ENCODE measurements around the gene MOB3B.

Gene MOB3B

DNA sequence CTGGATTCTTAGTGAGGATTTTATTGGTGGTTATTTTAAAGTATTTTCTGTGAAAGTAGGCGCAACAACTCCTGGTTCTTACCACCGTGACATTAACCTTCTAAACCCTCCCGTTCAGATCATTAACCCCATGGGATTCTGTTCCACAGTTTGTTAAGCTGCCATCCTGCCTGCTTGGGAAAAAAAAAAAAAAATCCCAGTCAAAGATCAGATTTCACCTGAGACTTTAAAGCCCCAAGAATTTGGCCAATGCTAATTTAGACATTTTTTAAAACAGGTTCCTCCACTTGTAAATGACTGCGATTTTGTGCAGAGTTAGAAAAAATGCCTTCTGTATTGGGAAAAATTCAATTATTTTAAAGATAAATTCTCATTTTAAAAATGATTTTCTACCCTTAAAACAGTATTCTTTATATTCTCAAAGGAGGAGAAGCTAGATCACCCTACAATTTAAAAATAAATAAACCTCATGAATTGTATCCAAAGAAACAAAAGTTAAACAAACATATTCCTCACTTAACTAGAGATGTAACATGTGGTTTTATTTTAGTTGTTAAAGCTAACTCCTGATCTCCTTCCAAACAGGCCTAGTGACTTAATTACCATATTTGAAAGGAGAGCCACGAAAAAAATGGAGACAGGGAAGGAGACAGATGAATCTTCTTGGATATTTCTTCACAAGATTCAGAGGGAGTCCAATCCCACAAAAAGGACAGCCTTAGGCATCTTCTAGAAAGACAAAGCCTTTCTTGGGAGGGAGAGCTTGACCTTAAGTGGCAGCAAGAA is 98.7 kb downstream of the MOB3B start:
- POLR2A ChIA-PET = no interaction called here
- TF ChIP-seq, protein P1, sequence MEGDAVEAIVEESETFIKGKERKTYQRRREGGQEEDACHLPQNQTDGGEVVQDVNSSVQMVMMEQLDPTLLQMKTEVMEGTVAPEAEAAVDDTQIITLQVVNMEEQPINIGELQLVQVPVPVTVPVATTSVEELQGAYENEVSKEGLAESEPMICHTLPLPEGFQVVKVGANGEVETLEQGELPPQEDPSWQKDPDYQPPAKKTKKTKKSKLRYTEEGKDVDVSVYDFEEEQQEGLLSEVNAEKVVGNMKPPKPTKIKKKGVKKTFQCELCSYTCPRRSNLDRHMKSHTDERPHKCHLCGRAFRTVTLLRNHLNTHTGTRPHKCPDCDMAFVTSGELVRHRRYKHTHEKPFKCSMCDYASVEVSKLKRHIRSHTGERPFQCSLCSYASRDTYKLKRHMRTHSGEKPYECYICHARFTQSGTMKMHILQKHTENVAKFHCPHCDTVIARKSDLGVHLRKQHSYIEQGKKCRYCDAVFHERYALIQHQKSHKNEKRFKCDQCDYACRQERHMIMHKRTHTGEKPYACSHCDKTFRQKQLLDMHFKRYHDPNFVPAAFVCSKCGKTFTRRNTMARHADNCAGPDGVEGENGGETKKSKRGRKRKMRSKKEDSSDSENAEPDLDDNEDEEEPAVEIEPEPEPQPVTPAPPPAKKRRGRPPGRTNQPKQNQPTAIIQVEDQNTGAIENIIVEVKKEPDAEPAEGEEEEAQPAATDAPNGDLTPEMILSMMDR (IDR thresholded peaks at IDR 0.05; ENCODE audit: insufficient read depth, low read length, missing control alignments) = no peak
- H3K4me3 ChIP-seq (ENCODE audit: low read depth, low read length) = no peak overlapping the region
- no peak for DNase-seq (ENCODE audit: low read depth, low spot score)
- CTCF ChIA-PET = no interaction called here

DNA sequence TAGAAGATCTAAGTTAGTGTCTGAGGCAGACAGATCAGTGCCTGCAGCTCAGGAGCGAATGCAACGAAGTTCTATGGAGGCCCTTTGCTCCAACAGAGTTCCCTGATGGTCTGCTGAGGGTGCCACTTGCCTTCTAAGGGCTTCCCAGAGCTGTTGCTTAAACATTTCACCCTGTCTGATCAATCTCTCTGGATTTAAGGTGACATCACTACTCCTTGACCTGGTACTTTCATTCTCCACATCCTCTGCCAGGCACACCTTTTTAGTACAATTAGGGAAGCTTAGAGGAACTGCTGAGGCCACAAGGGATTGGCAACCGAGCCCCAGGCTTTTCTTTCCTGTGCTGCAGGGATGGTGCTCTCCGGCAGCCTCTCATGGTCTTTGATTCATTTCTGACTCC is 99.7 kb downstream of the MOB3B start:
- POLR2A ChIA-PET = no interaction called here

DNA sequence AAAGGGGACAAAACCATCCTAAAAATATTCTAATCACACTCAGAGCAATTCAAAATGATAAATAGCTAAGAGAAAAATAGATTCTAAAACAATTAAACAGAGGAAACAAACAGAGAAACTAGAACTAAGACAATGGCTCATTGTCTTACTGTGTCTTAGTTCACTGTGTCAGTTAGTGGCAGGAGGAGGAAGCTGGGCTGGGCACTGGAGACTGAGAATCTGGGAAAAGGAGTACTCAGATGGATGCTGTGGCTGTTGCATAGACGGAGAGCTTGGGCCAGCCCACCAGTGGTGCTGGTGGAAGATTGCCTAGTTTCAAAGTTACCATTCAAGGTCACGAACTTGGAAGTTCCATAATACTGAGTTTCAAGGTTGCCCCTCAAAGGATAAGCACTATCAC is 100.2 kb downstream of the MOB3B start:
- TF ChIP-seq, protein P1 (IDR thresholded peaks at IDR 0.05; ENCODE audit: insufficient read depth, low read length, missing control alignments) = no peak
- no peak overlapping the region for H3K4me3 ChIP-seq (ENCODE audit: low read depth, low read length)
- DNase-seq (ENCODE audit: low read depth, low spot score) = no peak
- CTCF ChIA-PET = no interaction called here
- POLR2A ChIA-PET = no interaction called here

More for the DNA sequence above, 99.7 kb downstream of the MOB3B start:
- TF ChIP-seq, protein P1 (IDR thresholded peaks at IDR 0.05; ENCODE audit: insufficient read depth, low read length, missing control alignments) = no peak
- CTCF ChIA-PET = no interaction called here
- no peak overlapping the region for H3K4me3 ChIP-seq (ENCODE audit: low read depth, low read length)
- DNase-seq (ENCODE audit: low read depth, low spot score) = no peak

DNA sequence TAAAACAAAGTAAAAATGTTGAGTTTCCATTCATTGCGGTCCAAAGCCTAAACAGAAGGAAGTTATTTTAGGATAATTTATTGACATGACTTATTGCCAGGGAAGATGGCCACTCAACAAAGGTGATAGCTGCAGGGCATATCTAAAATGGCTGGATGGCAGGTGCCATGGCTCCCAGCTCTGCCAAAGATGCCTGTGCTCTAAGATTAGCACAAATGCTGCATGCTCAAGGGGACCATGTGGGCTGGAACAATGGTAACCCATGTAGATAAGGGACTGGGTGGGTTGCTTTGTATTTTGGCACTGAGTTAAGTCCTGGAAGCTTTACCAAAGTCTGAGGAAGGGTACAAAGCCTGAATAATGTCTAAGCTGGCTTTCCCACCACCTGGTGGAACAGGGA is 101.1 kb downstream of the MOB3B start:
- H3K4me3 ChIP-seq (ENCODE audit: low read depth, low read length) = no peak overlapping the region
- no peak for DNase-seq (ENCODE audit: low read depth, low spot score)
- POLR2A ChIA-PET = no interaction called here
- TF ChIP-seq, protein P1 (IDR thresholded peaks at IDR 0.05; ENCODE audit: insufficient read depth, low read length, missing control alignments) = no peak
- CTCF ChIA-PET = no interaction called here

DNA sequence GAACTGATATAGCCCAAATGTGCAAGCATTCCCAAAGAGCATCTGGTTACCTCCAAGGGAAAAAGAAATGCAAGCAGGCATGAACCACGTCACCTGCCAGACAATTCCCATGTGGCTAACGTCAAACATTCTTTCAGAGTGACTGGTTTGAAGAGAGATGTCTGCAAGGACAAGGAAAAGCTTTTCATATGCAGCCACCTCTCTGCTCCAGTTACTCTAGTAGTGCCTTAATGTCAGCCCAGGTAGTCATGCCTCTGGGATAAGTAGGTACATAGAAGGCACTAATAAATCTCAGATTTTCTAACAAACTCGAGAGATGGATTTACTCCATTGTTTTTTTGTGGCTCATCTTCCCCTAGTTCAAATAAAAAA is 102.4 kb downstream of the MOB3B start:
- CTCF ChIA-PET = no interaction called here

DNA sequence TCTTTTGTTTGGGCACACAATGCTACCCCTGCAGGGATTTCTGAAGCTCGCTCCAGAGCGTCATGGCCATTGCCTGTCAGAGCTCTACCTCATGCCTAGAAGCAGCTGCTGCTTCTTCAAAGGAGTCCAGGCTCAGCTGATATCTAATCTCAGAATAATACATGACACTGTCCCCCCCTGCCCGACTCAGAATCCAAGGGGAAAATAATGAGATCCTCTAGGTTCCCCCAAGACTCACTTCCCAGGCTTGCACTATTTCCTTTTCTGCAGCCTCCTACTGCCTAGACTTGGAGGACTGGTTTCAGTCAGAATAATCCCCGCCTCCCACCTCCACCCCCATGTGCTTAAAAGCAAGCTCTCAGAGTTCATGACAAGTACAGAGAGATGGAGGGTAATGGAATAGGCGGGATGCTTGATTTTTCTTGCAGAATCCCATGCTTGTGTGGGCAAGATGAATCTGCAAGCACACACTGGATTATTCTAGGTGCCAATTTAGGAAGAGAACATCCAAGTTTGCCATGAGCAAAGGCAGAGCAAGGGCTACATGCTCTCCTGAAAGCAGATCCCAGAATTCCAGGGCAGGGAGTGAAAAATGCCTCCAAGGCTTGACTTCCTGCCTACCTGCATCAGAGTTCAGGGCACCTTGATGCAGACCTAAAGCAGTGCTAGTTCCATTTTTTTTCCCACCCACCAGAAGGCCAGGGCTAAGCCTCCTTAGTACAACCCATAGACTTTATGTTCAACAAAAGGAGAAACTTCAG is 102.9 kb downstream of the MOB3B start:
- H3K4me3 ChIP-seq (ENCODE audit: low read depth, low read length) = no peak overlapping the region
- TF ChIP-seq, protein P1 (IDR thresholded peaks at IDR 0.05; ENCODE audit: insufficient read depth, low read length, missing control alignments) = no peak
- ChIA-PET POLR2A (no interaction called here), CTCF (no interaction called here)
- no peak for DNase-seq (ENCODE audit: low read depth, low spot score)

More for the DNA sequence above, 102.4 kb downstream of the MOB3B start:
- DNase-seq (ENCODE audit: low read depth, low spot score) = no peak
- POLR2A ChIA-PET = no interaction called here
- TF ChIP-seq, protein P1 (IDR thresholded peaks at IDR 0.05; ENCODE audit: insufficient read depth, low read length, missing control alignments) = no peak
- no peak overlapping the region for H3K4me3 ChIP-seq (ENCODE audit: low read depth, low read length)

Measured in AG04449 (cell line).